Central memory CD8-positive, alpha-beta T cell (primary cell): ENCODE results near the gene OR10T2.
"Not testable (repeated sequence)": the region's sequence is repeated elsewhere in the genome, so short reads cannot be mapped to it uniquely, and the experiment has no call there.

Experiments used
- ATAC-seq: fragments of 150-1000 bp; cut with Tn5 transposase; replicated peaks from 2 replicates; pipeline ENCODE4 v1.10.0; 2022; ENCODE audit warnings: mild to moderate bottlenecking, moderate FRiP score, moderate number of reproducible peaks; ENCODE audit not compliant: poor library complexity, severe bottlenecking; ENCODE audit errors: extremely low read depth
- DNase-seq, 2 donors: peaks; one replicate each; pipeline ENCODE4 v3.0.0; 2021; ENCODE audit warnings: low spot score in 2 of 2
- H3K27ac Mint-ChIP-seq: one replicate; pipeline ENCODE4 v1.8.0; 2022; ENCODE audit warnings: low read depth, mild to moderate bottlenecking, moderate library complexity, mixed read lengths
- H3K27me3 Mint-ChIP-seq: one replicate; pipeline ENCODE4 v1.8.0; 2022; ENCODE audit warnings: mixed read lengths
- H3K36me3 Mint-ChIP-seq: one replicate; pipeline ENCODE4 v1.8.0; 2022; ENCODE audit warnings: mild to moderate bottlenecking, moderate library complexity, mixed read lengths; ENCODE audit not compliant: insufficient read depth
- H3K4me1 Mint-ChIP-seq: one replicate; pipeline ENCODE4 v1.8.0; 2022; ENCODE audit warnings: mixed read lengths
- H3K4me3 Mint-ChIP-seq: one replicate; pipeline ENCODE4 v1.8.0; 2022; ENCODE audit warnings: mild to moderate bottlenecking, moderate library complexity, mixed read lengths
- H3K9me3 Mint-ChIP-seq: one replicate; pipeline ENCODE4 v1.8.0; 2022; ENCODE audit warnings: mixed read lengths

Gene OR10T2

GRCh38 chr1:158391099-158391498 is 8.2 kb downstream of the OR10T2 start:
- Mint-ChIP-seq H3K4me1 (no peaks in the 10 kb centered on the region), H3K27ac (no peak overlapping the region), H3K9me3 (no peaks in the 10 kb centered on the region), H3K36me3 (peaks cover 3% of the 10 kb centered on the region), H3K4me3 (no peak overlapping the region), H3K27me3 (peaks cover 29% of the 10 kb centered on the region)
- ATAC-seq (no peak), DNase-seq (no peak)

GRCh38 chr1:158390331-158390730 is 8.9 kb downstream of the OR10T2 start:
- ATAC-seq (no peak), DNase-seq (no peak)
- no peaks in the 10 kb centered on the region for H3K9me3 Mint-ChIP-seq
- peaks cover 29% of the 10 kb centered on the region for H3K27me3 Mint-ChIP-seq
- no peak overlapping the region for H3K27ac Mint-ChIP-seq
- no peaks in the 10 kb centered on the region for H3K4me1 Mint-ChIP-seq
- H3K4me3 Mint-ChIP-seq = no peak overlapping the region
- H3K36me3 Mint-ChIP-seq = peaks cover 3% of the 10 kb centered on the region

- Mint-ChIP-seq H3K9me3 (peaks cover 16% of the 10 kb centered on the region), H3K4me1 (no peaks in the 10 kb centered on the region)
- ATAC-seq = no peak
Measured at GRCh38 chr1:158374860-158375259, 24.4 kb downstream of the OR10T2 start.

GRCh38 chr1:158374101-158374500 is 25.2 kb downstream of the OR10T2 start:
- not testable (repeated sequence) for H3K36me3 Mint-ChIP-seq, H3K4me3 Mint-ChIP-seq, DNase-seq, H3K27ac Mint-ChIP-seq, ATAC-seq, H3K4me1 Mint-ChIP-seq
- Mint-ChIP-seq H3K27me3 (peaks cover 97% of the 10 kb centered on the region), H3K9me3 (peaks cover 16% of the 10 kb centered on the region)

More at GRCh38 chr1:158374860-158375259, 24.4 kb downstream of the OR10T2 start:
- DNase-seq = no peak
- H3K36me3 Mint-ChIP-seq = no peaks in the 10 kb centered on the region
- H3K4me3 Mint-ChIP-seq = no peak overlapping the region
- H3K27ac Mint-ChIP-seq = no peak overlapping the region
- H3K27me3 Mint-ChIP-seq = peaks cover 92% of the 10 kb centered on the region

GRCh38 chr1:158371188-158371953 is 27.9 kb downstream of the OR10T2 start:
- H3K9me3 Mint-ChIP-seq = peaks cover 16% of the 10 kb centered on the region

GRCh38 chr1:158366783-158367182 is 32.5 kb downstream of the OR10T2 start:
- Mint-ChIP-seq H3K27me3 (peaks cover 84% of the 10 kb centered on the region), H3K4me3 (no peak overlapping the region), H3K27ac (no peak overlapping the region), H3K36me3 (no peaks in the 10 kb centered on the region), H3K9me3 (peaks cover 9% of the 10 kb centered on the region), H3K4me1 (peaks cover 10% of the 10 kb centered on the region)
- DNase-seq (no peak), ATAC-seq (no peak)

More at GRCh38 chr1:158371188-158371953, 27.9 kb downstream of the OR10T2 start:
- no peak for ATAC-seq
- no peaks in the 10 kb centered on the region for H3K36me3 Mint-ChIP-seq
- H3K27ac Mint-ChIP-seq = no peak overlapping the region
- H3K27me3 Mint-ChIP-seq = peaks cover 97% of the 10 kb centered on the region
- H3K4me1 Mint-ChIP-seq = peaks cover 7% of the 10 kb centered on the region
- H3K4me3 Mint-ChIP-seq = no peak overlapping the region
- no peak for DNase-seq

- no peak overlapping the region for H3K4me3 Mint-ChIP-seq
- H3K4me1 Mint-ChIP-seq = peaks cover 10% of the 10 kb centered on the region
- H3K36me3 Mint-ChIP-seq = no peaks in the 10 kb centered on the region
- H3K27ac Mint-ChIP-seq = no peak overlapping the region
- no peak for ATAC-seq
- DNase-seq = no peak
- peaks cover 61% of the 10 kb centered on the region for H3K27me3 Mint-ChIP-seq
- no peaks in the 10 kb centered on the region for H3K9me3 Mint-ChIP-seq
Measured at GRCh38 chr1:158362941-158363340, 36.3 kb downstream of the OR10T2 start.

GRCh38 chr1:158362482-158362881 is 36.8 kb downstream of the OR10T2 start:
- Mint-ChIP-seq H3K4me1 (peaks cover 10% of the 10 kb centered on the region), H3K27ac (no peak overlapping the region), H3K9me3 (no peaks in the 10 kb centered on the region), H3K4me3 (no peak overlapping the region), H3K27me3 (peaks cover 61% of the 10 kb centered on the region), H3K36me3 (no peaks in the 10 kb centered on the region)
- DNase-seq (no peak), ATAC-seq (no peak)

GRCh38 chr1:158357441-158357840 is 41.8 kb downstream of the OR10T2 start:
- Mint-ChIP-seq H3K9me3 (no peaks in the 10 kb centered on the region), H3K27ac (no peak overlapping the region), H3K4me1 (no peaks in the 10 kb centered on the region), H3K27me3 (peaks cover 65% of the 10 kb centered on the region), H3K36me3 (peaks cover 1% of the 10 kb centered on the region), H3K4me3 (no peak overlapping the region)
- no peak for DNase-seq
- ATAC-seq = no peak

GRCh38 chr1:158356616-158357015 is 42.6 kb downstream of the OR10T2 start:
- H3K27ac Mint-ChIP-seq = no peak overlapping the region
- H3K36me3 Mint-ChIP-seq = peaks cover 1% of the 10 kb centered on the region
- H3K9me3 Mint-ChIP-seq = no peaks in the 10 kb centered on the region
- ATAC-seq (no peak), DNase-seq (no peak)
- H3K27me3 Mint-ChIP-seq = peaks cover 65% of the 10 kb centered on the region
- no peaks in the 10 kb centered on the region for H3K4me1 Mint-ChIP-seq
- no peak overlapping the region for H3K4me3 Mint-ChIP-seq

GRCh38 chr1:158355773-158356285 is 43.4 kb downstream of the OR10T2 start:
- no peak overlapping the region for H3K4me3 Mint-ChIP-seq
- no peaks in the 10 kb centered on the region for H3K9me3 Mint-ChIP-seq
- ATAC-seq (no peak), DNase-seq (no peak)
- no peak overlapping the region for H3K27ac Mint-ChIP-seq
- peaks cover 65% of the 10 kb centered on the region for H3K27me3 Mint-ChIP-seq
- H3K36me3 Mint-ChIP-seq = peaks cover 1% of the 10 kb centered on the region
- H3K4me1 Mint-ChIP-seq = no peaks in the 10 kb centered on the region

- no peaks in the 10 kb centered on the region for H3K4me1 Mint-ChIP-seq
- no peaks in the 10 kb centered on the region for H3K9me3 Mint-ChIP-seq
- peaks cover 1% of the 10 kb centered on the region for H3K36me3 Mint-ChIP-seq
- no peak overlapping the region for H3K27ac Mint-ChIP-seq
- ATAC-seq (no peak), DNase-seq (no peak)
- H3K27me3 Mint-ChIP-seq = peaks cover 52% of the 10 kb centered on the region
- H3K4me3 Mint-ChIP-seq = no peak overlapping the region
Measured at GRCh38 chr1:158354255-158354654, 45.0 kb downstream of the OR10T2 start.

- H3K27ac Mint-ChIP-seq = no peak within 1 kb of the TSS
- peaks cover 52% of the 10 kb centered on the region for H3K27me3 Mint-ChIP-seq
- no peaks in the 10 kb centered on the region for H3K9me3 Mint-ChIP-seq
- DNase-seq (no peak), ATAC-seq (no peak)
- no peak within 1 kb of the TSS for H3K4me3 Mint-ChIP-seq
- H3K36me3 Mint-ChIP-seq = peaks cover 1% of the 10 kb centered on the region
- H3K4me1 Mint-ChIP-seq = no peaks in the 10 kb centered on the region
Measured at GRCh38 chr1:158353303-158354075, 45.8 kb downstream of the OR10T2 start, which contains the start of gene CD1E. TSS of gene CD1E (plus strand) at chr1:158353894. CDS start at chr1:158353989, 95 bp downstream.
